K562 (cell line): ENCODE results near the gene CRABP2. TPM values are rescaled to one million over a fixed set of nuclear protein-coding genes. Genes with fewer than 3 reads are reported as not detected.
A peak's percentile ranks its signal among the peaks of the same experiment; 100 is the strongest.

ENCODE experiments used
- ARID2 ChIP-seq: fragments of 450-650 bp; IDR thresholded peaks from 2 replicates; pipeline ENCODE4 v1.6.1; 2017; ENCODE audit warnings: antibody characterized with exemption, mild to moderate bottlenecking
- CHD2 ChIP-seq: IDR thresholded peaks from 2 replicates; pipeline ENCODE4 v1.6.1; 2011; ENCODE audit warnings: low read depth, low read length
- CXXC5 ChIP-seq: fragments of 250-450 bp; sonication (Bioruptor Pico); IDR thresholded peaks from 2 replicates; pipeline ENCODE4 v1.8.0; 2022; ENCODE audit warnings: inconsistent platforms, mild to moderate bottlenecking, moderate library complexity
- HCFC1 ChIP-seq: IDR thresholded peaks from 2 replicates; pipeline ENCODE4 v1.6.1; 2012; ENCODE audit warnings: low read depth, low read length, improper control_type of control experiment
- IFI16 ChIP-seq: fragments of 250-450 bp; sonication (Bioruptor Pico); IDR thresholded peaks from 2 replicates; pipeline ENCODE4 v2.1.2; 2022; ENCODE audit warnings: mild to moderate bottlenecking, inconsistent platforms
- SMC3 ChIP-seq: conservative IDR thresholded peaks from 2 replicates; pipeline ENCODE4 v1.6.1; 2011; ENCODE audit warnings: low read depth, low read length, improper control_type of control experiment; ENCODE audit not compliant: insufficient read depth
- ZNF76 ChIP-seq: fragments of 250-450 bp; sonication (Bioruptor Pico); IDR thresholded peaks from 2 replicates; pipeline ENCODE4 v1.4.0; 2020; ENCODE audit warnings: mild to moderate bottlenecking, moderate library complexity, borderline replicate concordance
- polyA plus RNA-seq, 8 experiments: library from polyadenylated mRNA; depleted of rRNA in 4 of 8; stranded (reverse) in 5 of 8; unstranded in 3 of 8; fragments of >200 nt; fragmentation: Nextera tagmentation in 2 of 8; fragmentation: Illumina TruSeq in 1 of 8; extraction: Ambion mirVana in 2 of 8; extraction: Trizol in 1 of 8; gene quantifications; 2 replicates each; pipeline versions ENCODE4 v1.2.1 to v1.2.3, GENCODE V29; 2011 to 2014; ENCODE audit warnings: inconsistent platforms in 1 of 8, missing spikeins in 1 of 8
- total RNA-seq, 7 experiments: library from RNA; depleted of rRNA in 6 of 7; stranded (reverse); fragments of >200 nt in 6 of 7; fragmentation: Illumina TruSeq in 2 of 7; extraction: Trizol in 2 of 7; gene quantifications; 2 replicates each; pipeline versions ENCODE4 v1.2.1 to v1.2.3, GENCODE V29; 2011 to 2021; ENCODE audit warnings: low replicate concordance in 1 of 7
- TF ChIP-seq, protein P1 (sequence below): fragments of 450-650 bp; IDR thresholded peaks from 2 replicates; pipeline ENCODE4 v1.7.1; 2018; ENCODE audit warnings: mild to moderate bottlenecking, low read depth; ENCODE audit not compliant: partially characterized antibody
- TF ChIP-seq, protein P2 (sequence below): fragments of 450-650 bp; IDR thresholded peaks from 2 replicates; pipeline ENCODE4 v1.6.1; 2017; ENCODE audit warnings: mild to moderate bottlenecking, moderate library complexity
- TF ChIP-seq, protein P3 (sequence below), 2 experiments: fragments of 450-650 bp; formaldehyde crosslinking in 1 of 2; IDR thresholded peaks; 2 replicates each; pipeline versions ENCODE4 v1.4.0 to v1.6.1; 2014 to 2020; ENCODE audit warnings: mild to moderate bottlenecking in 2 of 2, borderline replicate concordance in 1 of 2, low read depth in 1 of 2
- TF ChIP-seq, protein P4 (sequence below), 2 experiments: IDR thresholded peaks; 2 replicates each; pipeline ENCODE4 v1.6.1; 2011; ENCODE audit warnings: borderline replicate concordance in 1 of 2, control low read depth in 1 of 2, low read depth in 1 of 2, low read length in 1 of 2, mild to moderate bottlenecking in 1 of 2, mixed read lengths in 1 of 2, moderate library complexity in 1 of 2; ENCODE audit not compliant: insufficient read depth in 1 of 2, insufficient read length in 1 of 2, poor library complexity in 1 of 2, severe bottlenecking in 1 of 2; ENCODE audit errors: extremely low read depth in 1 of 2

CRABP2 gene
- total and polyA plus RNA-seq, 9 of the 15 experiments (the other 6 are each of a cell fraction or from before 2014, with no cell fraction given): 0.30 to 2.5 (median 0.82) TPM

DNA sequence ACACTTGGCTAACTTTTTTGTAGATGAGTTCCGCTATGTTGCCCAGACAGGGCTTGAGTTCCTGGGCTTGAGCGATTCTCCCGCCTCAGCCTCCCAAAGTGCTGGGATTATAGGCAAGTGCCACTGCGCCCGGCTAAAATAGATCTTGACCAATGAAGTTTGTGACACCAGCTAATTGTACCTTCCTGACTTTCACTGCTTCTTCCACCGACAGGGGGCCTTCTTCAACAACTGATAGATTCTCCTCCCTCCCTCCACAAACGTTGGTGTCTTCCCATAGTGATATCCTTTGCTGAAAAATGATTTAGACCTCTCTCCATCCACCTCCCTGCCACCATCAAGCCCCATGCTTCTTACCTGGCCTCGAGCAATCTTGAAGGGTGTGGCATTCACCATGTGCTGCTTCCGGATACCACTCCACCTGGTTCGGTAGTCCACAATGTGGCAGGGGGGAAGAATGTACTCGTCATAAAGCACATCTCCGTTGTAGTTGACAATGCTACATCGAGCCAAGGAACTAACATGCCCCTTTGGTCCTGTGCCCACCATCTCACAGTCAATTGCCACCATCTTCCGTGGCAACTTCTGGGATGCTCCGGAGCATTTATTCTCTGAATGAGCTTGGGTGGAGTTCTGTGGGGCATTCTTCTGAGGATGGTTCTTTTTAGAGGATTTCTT is 21.3 kb upstream of the CRABP2 start (continued):
- TF ChIP-seq, protein P1, sequence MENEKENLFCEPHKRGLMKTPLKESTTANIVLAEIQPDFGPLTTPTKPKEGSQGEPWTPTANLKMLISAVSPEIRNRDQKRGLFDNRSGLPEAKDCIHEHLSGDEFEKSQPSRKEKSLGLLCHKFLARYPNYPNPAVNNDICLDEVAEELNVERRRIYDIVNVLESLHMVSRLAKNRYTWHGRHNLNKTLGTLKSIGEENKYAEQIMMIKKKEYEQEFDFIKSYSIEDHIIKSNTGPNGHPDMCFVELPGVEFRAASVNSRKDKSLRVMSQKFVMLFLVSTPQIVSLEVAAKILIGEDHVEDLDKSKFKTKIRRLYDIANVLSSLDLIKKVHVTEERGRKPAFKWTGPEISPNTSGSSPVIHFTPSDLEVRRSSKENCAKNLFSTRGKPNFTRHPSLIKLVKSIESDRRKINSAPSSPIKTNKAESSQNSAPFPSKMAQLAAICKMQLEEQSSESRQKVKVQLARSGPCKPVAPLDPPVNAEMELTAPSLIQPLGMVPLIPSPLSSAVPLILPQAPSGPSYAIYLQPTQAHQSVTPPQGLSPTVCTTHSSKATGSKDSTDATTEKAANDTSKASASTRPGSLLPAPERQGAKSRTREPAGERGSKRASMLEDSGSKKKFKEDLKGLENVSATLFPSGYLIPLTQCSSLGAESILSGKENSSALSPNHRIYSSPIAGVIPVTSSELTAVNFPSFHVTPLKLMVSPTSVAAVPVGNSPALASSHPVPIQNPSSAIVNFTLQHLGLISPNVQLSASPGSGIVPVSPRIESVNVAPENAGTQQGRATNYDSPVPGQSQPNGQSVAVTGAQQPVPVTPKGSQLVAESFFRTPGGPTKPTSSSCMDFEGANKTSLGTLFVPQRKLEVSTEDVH: no peak
- TF ChIP-seq ZNF76 (CRISPR knock-in tag): no peak
- 0 out of 2 replicates have a peak, but pooled peaks have one; percentile 15 for TF ChIP-seq CXXC5
- peak; percentile 75; the same call in 1 of the 2 replicates for TF ChIP-seq ARID2
- TF ChIP-seq SMC3: peak; percentile 87
- TF ChIP-seq, protein P2, sequence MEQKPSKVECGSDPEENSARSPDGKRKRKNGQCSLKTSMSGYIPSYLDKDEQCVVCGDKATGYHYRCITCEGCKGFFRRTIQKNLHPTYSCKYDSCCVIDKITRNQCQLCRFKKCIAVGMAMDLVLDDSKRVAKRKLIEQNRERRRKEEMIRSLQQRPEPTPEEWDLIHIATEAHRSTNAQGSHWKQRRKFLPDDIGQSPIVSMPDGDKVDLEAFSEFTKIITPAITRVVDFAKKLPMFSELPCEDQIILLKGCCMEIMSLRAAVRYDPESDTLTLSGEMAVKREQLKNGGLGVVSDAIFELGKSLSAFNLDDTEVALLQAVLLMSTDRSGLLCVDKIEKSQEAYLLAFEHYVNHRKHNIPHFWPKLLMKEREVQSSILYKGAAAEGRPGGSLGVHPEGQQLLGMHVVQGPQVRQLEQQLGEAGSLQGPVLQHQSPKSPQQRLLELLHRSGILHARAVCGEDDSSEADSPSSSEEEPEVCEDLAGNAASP: no peak
- TF ChIP-seq, protein P3, sequence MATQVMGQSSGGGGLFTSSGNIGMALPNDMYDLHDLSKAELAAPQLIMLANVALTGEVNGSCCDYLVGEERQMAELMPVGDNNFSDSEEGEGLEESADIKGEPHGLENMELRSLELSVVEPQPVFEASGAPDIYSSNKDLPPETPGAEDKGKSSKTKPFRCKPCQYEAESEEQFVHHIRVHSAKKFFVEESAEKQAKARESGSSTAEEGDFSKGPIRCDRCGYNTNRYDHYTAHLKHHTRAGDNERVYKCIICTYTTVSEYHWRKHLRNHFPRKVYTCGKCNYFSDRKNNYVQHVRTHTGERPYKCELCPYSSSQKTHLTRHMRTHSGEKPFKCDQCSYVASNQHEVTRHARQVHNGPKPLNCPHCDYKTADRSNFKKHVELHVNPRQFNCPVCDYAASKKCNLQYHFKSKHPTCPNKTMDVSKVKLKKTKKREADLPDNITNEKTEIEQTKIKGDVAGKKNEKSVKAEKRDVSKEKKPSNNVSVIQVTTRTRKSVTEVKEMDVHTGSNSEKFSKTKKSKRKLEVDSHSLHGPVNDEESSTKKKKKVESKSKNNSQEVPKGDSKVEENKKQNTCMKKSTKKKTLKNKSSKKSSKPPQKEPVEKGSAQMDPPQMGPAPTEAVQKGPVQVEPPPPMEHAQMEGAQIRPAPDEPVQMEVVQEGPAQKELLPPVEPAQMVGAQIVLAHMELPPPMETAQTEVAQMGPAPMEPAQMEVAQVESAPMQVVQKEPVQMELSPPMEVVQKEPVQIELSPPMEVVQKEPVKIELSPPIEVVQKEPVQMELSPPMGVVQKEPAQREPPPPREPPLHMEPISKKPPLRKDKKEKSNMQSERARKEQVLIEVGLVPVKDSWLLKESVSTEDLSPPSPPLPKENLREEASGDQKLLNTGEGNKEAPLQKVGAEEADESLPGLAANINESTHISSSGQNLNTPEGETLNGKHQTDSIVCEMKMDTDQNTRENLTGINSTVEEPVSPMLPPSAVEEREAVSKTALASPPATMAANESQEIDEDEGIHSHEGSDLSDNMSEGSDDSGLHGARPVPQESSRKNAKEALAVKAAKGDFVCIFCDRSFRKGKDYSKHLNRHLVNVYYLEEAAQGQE (IDR thresholded peaks at IDR 0.05; ENCODE audit: borderline replicate concordance): peak; percentile 81
- TF ChIP-seq, protein P3 (CRISPR knock-in tag; IDR thresholded peaks at IDR 0.05; ENCODE audit: low read depth): no peak
- TF ChIP-seq HCFC1: no peak
- TF ChIP-seq, protein P4, sequence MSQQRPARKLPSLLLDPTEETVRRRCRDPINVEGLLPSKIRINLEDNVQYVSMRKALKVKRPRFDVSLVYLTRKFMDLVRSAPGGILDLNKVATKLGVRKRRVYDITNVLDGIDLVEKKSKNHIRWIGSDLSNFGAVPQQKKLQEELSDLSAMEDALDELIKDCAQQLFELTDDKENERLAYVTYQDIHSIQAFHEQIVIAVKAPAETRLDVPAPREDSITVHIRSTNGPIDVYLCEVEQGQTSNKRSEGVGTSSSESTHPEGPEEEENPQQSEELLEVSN (IDR thresholded peaks at IDR 0.05; ENCODE audit: borderline replicate concordance in 1 of 2, extremely low read depth in 1 of 2, insufficient read depth in 1 of 2, insufficient read length in 1 of 2, low read depth in 1 of 2, low read length in 1 of 2, poor library complexity in 1 of 2, severe bottlenecking in 1 of 2): peak in 1 of 2 experiments; percentile 16
- no peak for TF ChIP-seq CHD2
- no peak for TF ChIP-seq IFI16 (CRISPR knock-in tag)
